Measurements from ENCODE around the gene FUT8. TPM values are rescaled to one million over a fixed set of nuclear protein-coding genes. Genes with fewer than 3 reads are reported as not detected.

FUT8 gene
- polyA plus RNA-seq, 1 of the 3 experiments (the other 2 are of a cell fraction) = 31.7 TPM

- H3K4me3 ChIP-seq (ENCODE audit: low read depth in 2 of 2, low read length in 1 of 2) = no peak overlapping the region
These were observed 79.7 kb downstream of the FUT8 start for GRCh38 chr14:65492266-65492665.

More at GRCh38 chr14:65492266-65492665, 79.7 kb downstream of the FUT8 start:
- Histone ChIP-seq H3K9me2 (no peaks in the 10 kb centered on the region), H3K4me1 (ENCODE audit: control insufficient read depth in 1 of 2, insufficient read depth in 2 of 2, low read depth in 1 of 2, low read length in 1 of 2) (no peaks in the 10 kb centered on the region; a peak in 2 of 4 replicates), H3K36me3 (replicated peaks in 1 of 2; ENCODE audit: control insufficient read depth in 1 of 2, insufficient read depth in 2 of 2, low read length in 1 of 2) (no peaks in the 10 kb centered on the region), H2AFZ (ENCODE audit: low read depth) (no peak overlapping the region), H3K79me2 (ENCODE audit: insufficient read depth) (peaks cover 55% of the 10 kb centered on the region), H3K9ac (no peak overlapping the region), H3K27ac (ENCODE audit: low read depth in 2 of 2, low read length in 1 of 2) (no peak overlapping the region), H3K4me2 (no peak overlapping the region), H3K27me3 (ENCODE audit: insufficient read depth) (no peaks in the 10 kb centered on the region), H3F3A (replicated peaks; ENCODE audit: insufficient read depth) (peaks cover 6% of the 10 kb centered on the region), H4K20me1 (ENCODE audit: insufficient read depth) (no peaks in the 10 kb centered on the region; the same call in 1 of the 2 replicates), H3K9me3 (no peaks in the 10 kb centered on the region)
- WGBS (ENCODE audit: low lambda C conversion rate) = 98% methylated on average over 3 of the region's 3 CpGs
- CTCF ChIA-PET = interaction anchor here (1.2 kb wide), 1 partner anchor 9 kb away, joined by 3 read pairs; no protein-coding TSS in a partner anchor
- POLR2A ChIA-PET = no interaction called here
- no peak for TF ChIP-seq REST (IDR thresholded peaks at IDR 0.05; ENCODE audit: low read depth, low read length)
- no peak for TF ChIP-seq FOSL2 (IDR thresholded peaks at IDR 0.05; ENCODE audit: borderline replicate concordance, low read depth)
- no peak for TF ChIP-seq NFIC (IDR thresholded peaks at IDR 0.05; ENCODE audit: borderline replicate concordance)
- no peak for TF ChIP-seq MAX (IDR thresholded peaks at IDR 0.05; ENCODE audit: low read depth)
- no peak for TF ChIP-seq FOXJ3 (CRISPR knock-in tag; IDR thresholded peaks at IDR 0.05)
- TF ChIP-seq RFX5 (IDR thresholded peaks at IDR 0.05; ENCODE audit: low read length) = no peak
- TF ChIP-seq EZH2phosphoT487 (IDR thresholded peaks at IDR 0.05; ENCODE audit: borderline replicate concordance, low read depth) = no peak
- TF ChIP-seq SMC3 (IDR thresholded peaks at IDR 0.05; ENCODE audit: low read depth, low read length) = no peak
- no peak for TF ChIP-seq EP300 (IDR thresholded peaks at IDR 0.05; ENCODE audit: borderline replicate concordance in 1 of 2, low read depth in 1 of 2, low read length in 1 of 2)
- TF ChIP-seq GABPA (IDR thresholded peaks at IDR 0.05; ENCODE audit: low read depth) = no peak
- TF ChIP-seq GATA2 (CRISPR knock-in tag; IDR thresholded peaks at IDR 0.05) = no peak
- no peak for TF ChIP-seq TEAD4 (IDR thresholded peaks at IDR 0.05; ENCODE audit: borderline replicate concordance, insufficient read depth)
- no peak for TF ChIP-seq MEF2A (IDR thresholded peaks at IDR 0.05; ENCODE audit: borderline replicate concordance, low read depth)
- no peak for TF ChIP-seq RAD21 (IDR thresholded peaks at IDR 0.05; ENCODE audit: low read length)
- TF ChIP-seq NRF1 (IDR thresholded peaks at IDR 0.05; ENCODE audit: low read depth, low read length) = no peak
- no peak for TF ChIP-seq CHD2 (IDR thresholded peaks at IDR 0.05; ENCODE audit: low read length, partially characterized antibody)
- TF ChIP-seq IRF3 (IDR thresholded peaks at IDR 0.05; ENCODE audit: low read depth, low read length) = no peak
- DNase-seq = no peak
